Measurements from ENCODE around the gene OGDH. TPM values are rescaled to one million over a fixed set of nuclear protein-coding genes. Genes with fewer than 3 reads are reported as not detected.

Gene OGDH
- total and polyA plus RNA-seq, 2 experiments from 2014 or later, result 13.5 to 76.9 TPM

- TF ChIP-seq REST (IDR thresholded peaks at IDR 0.05; ENCODE audit: unreplicated experiment) (no peak), POLR2AphosphoS5 (IDR thresholded peaks at IDR 0.05; ENCODE audit: low read depth) (no peak), STAT1 (IDR thresholded peaks at IDR 0.05; ENCODE audit: unreplicated experiment) (no peak), CREB1 (CRISPR knock-in tag; IDR thresholded peaks at IDR 0.05; ENCODE audit: low read depth) (no peak), EZH2 (IDR thresholded peaks at IDR 0.05; ENCODE audit: low read depth, unreplicated experiment) (no peak), EZH2phosphoT487 (IDR thresholded peaks at IDR 0.05; ENCODE audit: unreplicated experiment) (no peak), ZNF331 (CRISPR knock-in tag; IDR thresholded peaks at IDR 0.05; ENCODE audit: low read depth) (no peak), NANOG (IDR thresholded peaks at IDR 0.05; ENCODE audit: borderline replicate concordance) (no peak), ZNF114 (CRISPR knock-in tag; IDR thresholded peaks at IDR 0.05) (no peak), ETS1 (IDR thresholded peaks at IDR 0.05) (no peak)
These were observed 127.5 kb downstream of the OGDH start (continued) for GRCh38 chr7:44733708-44734481.

- H3K4me1 ChIP-seq (ENCODE audit: insufficient read depth), result no peaks in the 10 kb centered on the region
- H3K4me2 ChIP-seq, result no peak overlapping the region
- ATAC-seq, result no peak
- H3K4me3 Mint-ChIP-seq, result no peak overlapping the region
- no peaks in the 10 kb centered on the region for H3K27me3 ChIP-seq (ENCODE audit: insufficient read depth)
- H3K79me2 ChIP-seq (replicated peaks; ENCODE audit: insufficient read depth), result no peaks in the 10 kb centered on the region
- no peak overlapping the region for H2AFZ ChIP-seq
- no peak overlapping the region for H3K4me3 ChIP-seq
- no peaks in the 10 kb centered on the region for H3K36me3 Mint-ChIP-seq (ENCODE audit: low read depth)
- H3K27ac ChIP-seq (ENCODE audit: low read depth), result no peak overlapping the region
- H3K27ac Mint-ChIP-seq, result no peak overlapping the region
- H3F3A ChIP-seq (replicated peaks; ENCODE audit: low read depth), result no peaks in the 10 kb centered on the region
- no peak for DNase-seq (ENCODE audit: low spot score)
- no peaks in the 10 kb centered on the region for H3K4me1 Mint-ChIP-seq
- no peaks in the 10 kb centered on the region for H3K36me3 ChIP-seq (ENCODE audit: insufficient read depth)
- H4K20me1 ChIP-seq (replicated peaks; ENCODE audit: insufficient read depth), result no peaks in the 10 kb centered on the region
- no peaks in the 10 kb centered on the region for H3K9me2 ChIP-seq (ENCODE audit: insufficient read depth)
- peaks cover 3% of the 10 kb centered on the region for H3K27me3 Mint-ChIP-seq (ENCODE audit: insufficient read depth, low read depth, poor library complexity)
- H3K9me3 Mint-ChIP-seq, result no peaks in the 10 kb centered on the region
- TF ChIP-seq CREB1 (CRISPR knock-in tag; IDR thresholded peaks at IDR 0.05; ENCODE audit: low read depth), result no peak
- no peak for TF ChIP-seq ETS1 (IDR thresholded peaks at IDR 0.05)
- TF ChIP-seq EZH2phosphoT487 (IDR thresholded peaks at IDR 0.05; ENCODE audit: unreplicated experiment), result no peak
- TF ChIP-seq STAT1 (IDR thresholded peaks at IDR 0.05; ENCODE audit: unreplicated experiment), result no peak
- no peak for TF ChIP-seq POLR2AphosphoS5 (IDR thresholded peaks at IDR 0.05; ENCODE audit: low read depth)
- TF ChIP-seq JUNB (IDR thresholded peaks at IDR 0.05; ENCODE audit: unreplicated experiment), result no peak
- TF ChIP-seq NANOG (IDR thresholded peaks at IDR 0.05; ENCODE audit: borderline replicate concordance), result no peak
- no peak for TF ChIP-seq ZNF331 (CRISPR knock-in tag; IDR thresholded peaks at IDR 0.05; ENCODE audit: low read depth)
- TF ChIP-seq REST (IDR thresholded peaks at IDR 0.05; ENCODE audit: unreplicated experiment), result no peak
- TF ChIP-seq EZH2 (IDR thresholded peaks at IDR 0.05; ENCODE audit: low read depth, unreplicated experiment), result no peak
These were observed 129.2 kb downstream of the OGDH start for GRCh38 chr7:44735403-44736165.

All from GM23338 (cell line).